ENCODE results near the gene HEXD.
"Not testable (repeated sequence)": the region's sequence is repeated elsewhere in the genome, so short reads cannot be mapped to it uniquely, and the experiment has no call there.

Gene HEXD

DNA sequence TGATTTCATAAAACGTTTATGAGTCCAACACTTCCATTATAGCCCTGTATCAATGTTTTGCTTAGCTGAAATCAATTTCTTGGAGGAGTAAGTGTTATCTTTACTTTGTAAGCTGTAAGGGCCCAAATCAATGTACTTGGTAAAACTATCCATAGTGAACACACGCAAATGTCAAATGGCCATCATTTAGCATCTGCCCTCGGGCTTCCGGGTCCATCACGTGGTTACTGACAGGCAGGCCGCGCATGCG lies 39.7 kb downstream of the HEXD start:
- H3K4me3 ChIP-seq (ENCODE audit: low read depth, low read length) = peak overlapping the region; percentile 80
- DNase-seq (ENCODE audit: low read depth) = no peak
- TF ChIP-seq, protein P1, sequence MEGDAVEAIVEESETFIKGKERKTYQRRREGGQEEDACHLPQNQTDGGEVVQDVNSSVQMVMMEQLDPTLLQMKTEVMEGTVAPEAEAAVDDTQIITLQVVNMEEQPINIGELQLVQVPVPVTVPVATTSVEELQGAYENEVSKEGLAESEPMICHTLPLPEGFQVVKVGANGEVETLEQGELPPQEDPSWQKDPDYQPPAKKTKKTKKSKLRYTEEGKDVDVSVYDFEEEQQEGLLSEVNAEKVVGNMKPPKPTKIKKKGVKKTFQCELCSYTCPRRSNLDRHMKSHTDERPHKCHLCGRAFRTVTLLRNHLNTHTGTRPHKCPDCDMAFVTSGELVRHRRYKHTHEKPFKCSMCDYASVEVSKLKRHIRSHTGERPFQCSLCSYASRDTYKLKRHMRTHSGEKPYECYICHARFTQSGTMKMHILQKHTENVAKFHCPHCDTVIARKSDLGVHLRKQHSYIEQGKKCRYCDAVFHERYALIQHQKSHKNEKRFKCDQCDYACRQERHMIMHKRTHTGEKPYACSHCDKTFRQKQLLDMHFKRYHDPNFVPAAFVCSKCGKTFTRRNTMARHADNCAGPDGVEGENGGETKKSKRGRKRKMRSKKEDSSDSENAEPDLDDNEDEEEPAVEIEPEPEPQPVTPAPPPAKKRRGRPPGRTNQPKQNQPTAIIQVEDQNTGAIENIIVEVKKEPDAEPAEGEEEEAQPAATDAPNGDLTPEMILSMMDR (conservative IDR thresholded peaks at IDR 0.05; ENCODE audit: low read depth, low read length) = no peak

DNA sequence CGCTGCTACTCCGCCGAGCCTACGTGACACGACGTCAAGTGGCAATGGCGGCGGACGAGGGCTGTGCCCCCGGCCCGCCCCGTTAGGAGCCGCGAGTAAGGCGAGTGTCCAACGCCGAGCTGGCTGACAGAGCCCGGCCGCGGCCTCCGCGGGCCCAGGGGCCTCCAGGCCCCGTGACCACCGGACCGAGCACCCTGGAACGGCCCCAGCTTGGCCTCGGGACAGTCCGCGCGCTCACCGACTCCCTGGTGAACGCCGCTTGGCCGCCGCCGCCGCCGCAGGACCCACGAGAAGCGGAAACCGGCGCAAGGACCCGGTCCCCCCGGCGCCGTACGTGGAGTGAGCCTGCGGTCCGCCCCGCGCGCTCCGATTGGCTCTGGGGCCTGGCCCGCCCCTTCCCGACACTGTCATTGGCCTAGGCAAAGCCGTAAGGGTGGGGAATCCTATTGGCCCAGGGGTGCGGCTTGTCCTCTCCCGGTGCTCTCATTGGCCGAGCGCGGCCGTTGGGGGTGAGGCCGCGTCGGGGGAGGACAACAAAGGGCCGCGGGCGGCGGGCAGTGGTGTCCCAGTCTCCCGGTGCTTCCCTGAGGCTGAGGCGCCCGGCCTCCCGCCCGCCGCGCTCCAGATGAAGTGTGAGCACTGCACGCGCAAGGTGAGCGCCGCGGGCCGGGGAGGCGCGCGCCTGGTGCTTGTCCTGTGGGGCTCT lies 40.2 kb downstream of the HEXD start, which contains the start of gene NARF:
TSS of gene NARF (plus strand) at position 563 of the 706 bp plus-strand sequence. CDS start at position 626, 63 bp downstream.
- DNase-seq (ENCODE audit: low read depth) = peak; percentile 99
- TF ChIP-seq, protein P1 (conservative IDR thresholded peaks at IDR 0.05; ENCODE audit: low read depth, low read length) = no peak
- H3K4me3 ChIP-seq (ENCODE audit: low read depth, low read length) = peak within 1 kb of the TSS; percentile 80

DNA sequence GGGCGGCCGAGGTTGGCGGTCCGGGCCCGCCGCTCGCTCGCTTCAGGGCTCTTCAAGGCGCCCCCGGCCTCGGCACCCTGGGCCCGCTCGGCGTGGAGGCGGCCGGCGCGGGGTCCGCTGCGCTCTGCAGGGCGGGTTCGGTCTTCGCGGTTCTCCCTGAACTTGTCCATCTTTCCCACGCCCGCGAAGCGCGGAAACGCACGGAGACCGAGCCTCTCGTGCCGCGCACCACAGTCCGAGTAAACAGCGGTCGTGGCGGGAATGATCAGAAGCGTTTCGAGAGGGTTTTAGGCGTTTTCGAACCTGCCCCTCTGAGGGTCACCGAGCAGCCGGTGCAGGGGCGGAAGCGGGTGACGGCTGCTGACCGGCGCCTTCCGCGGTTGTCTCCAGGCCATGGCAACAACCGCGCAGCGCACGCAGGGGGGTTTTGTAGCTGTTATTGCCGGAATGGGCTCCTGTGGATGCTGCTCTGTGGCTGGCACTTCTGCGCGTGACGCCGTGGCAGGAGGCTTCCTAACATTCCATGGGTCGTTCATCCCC lies 40.8 kb downstream of the HEXD start:
- DNase-seq (ENCODE audit: low read depth) = peak; percentile 62
- H3K4me3 ChIP-seq (ENCODE audit: low read depth, low read length) = peak overlapping the region; percentile 80
- TF ChIP-seq, protein P1 (conservative IDR thresholded peaks at IDR 0.05; ENCODE audit: low read depth, low read length) = no peak

DNA sequence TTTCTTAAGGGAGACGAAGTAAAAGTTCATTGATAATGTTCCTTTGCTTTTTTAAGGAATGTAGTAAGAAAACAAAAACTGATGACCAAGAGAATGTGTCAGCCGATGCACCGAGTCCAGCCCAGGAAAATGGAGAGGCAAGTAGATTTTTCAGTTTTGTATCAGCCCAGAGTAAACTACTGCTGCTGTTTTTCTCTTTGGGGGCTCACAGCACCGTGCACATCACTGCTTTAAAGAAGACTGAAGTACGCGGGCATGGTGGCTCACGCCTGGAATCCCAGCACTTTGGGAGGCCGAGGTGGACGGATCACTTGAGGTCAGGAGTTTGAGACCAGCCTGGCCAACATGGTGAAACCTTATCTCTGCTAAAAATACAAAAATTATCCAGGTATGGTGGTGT lies 41.8 kb downstream of the HEXD start:
- DNase-seq (ENCODE audit: low read depth); H3K4me3 ChIP-seq (ENCODE audit: low read depth, low read length): not testable (repeated sequence)

DNA sequence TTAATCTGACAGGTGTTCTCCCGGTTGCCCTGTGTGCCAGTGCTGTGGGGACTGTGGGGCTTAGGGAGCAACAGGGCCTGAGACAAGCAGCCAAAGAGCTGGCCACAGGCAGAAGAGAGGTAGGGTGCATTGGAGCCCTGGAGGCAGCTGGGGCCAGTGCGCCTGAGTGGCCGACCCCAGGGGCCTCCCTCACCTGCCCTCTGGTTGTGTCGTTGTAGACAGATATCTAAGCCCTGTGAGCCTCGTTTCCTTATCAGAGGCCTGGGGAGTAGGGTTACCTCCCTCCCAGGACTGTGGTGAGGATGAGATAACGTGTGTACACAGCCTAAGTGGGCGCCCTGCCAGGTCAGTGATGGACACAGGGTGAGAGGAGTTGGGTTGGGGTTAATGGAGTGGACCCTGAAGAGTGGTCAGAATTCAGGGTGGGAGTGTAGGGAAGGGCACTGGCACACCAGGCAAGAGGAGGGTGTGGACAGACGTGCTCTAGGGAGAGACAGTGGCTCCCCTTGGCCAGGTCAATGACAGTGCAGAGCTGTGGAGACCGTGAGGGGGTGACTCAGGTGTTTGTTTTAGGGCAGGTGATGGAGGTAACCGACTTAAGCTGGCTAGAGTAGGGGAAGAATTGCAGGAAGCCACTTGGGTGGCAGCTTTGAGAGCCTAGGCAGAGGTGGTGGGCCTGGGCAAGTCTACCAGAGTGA lies 43.8 kb downstream of the HEXD start:
- TF ChIP-seq, protein P1 (conservative IDR thresholded peaks at IDR 0.05; ENCODE audit: low read depth, low read length) = no peak
- no peak for DNase-seq (ENCODE audit: low read depth)
- no peak overlapping the region for H3K4me3 ChIP-seq (ENCODE audit: low read depth, low read length)

DNA sequence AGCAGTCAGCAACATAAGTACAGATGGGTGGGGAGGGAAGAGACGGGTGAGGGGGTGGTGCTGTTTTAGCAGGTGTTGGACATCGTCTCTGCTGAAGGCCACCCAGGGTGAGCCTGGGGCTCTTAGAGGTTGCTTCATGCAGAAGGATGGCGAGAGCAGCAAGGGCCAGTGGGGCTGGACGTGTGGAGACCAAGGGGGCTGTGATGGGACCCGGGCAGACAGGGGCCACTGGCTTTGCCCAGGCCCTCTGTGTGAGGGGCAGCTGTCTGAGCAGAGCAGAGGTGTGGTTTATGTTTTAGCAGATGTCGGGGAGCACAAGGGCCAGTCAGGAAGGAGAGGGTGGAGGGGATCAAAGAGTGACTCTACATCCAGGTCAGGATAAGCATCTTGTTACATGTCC lies 45.2 kb downstream of the HEXD start:
- TF ChIP-seq, protein P1 (conservative IDR thresholded peaks at IDR 0.05; ENCODE audit: low read depth, low read length) = no peak
- no peak for DNase-seq (ENCODE audit: low read depth)
- H3K4me3 ChIP-seq (ENCODE audit: low read depth, low read length) = no peak overlapping the region

DNA sequence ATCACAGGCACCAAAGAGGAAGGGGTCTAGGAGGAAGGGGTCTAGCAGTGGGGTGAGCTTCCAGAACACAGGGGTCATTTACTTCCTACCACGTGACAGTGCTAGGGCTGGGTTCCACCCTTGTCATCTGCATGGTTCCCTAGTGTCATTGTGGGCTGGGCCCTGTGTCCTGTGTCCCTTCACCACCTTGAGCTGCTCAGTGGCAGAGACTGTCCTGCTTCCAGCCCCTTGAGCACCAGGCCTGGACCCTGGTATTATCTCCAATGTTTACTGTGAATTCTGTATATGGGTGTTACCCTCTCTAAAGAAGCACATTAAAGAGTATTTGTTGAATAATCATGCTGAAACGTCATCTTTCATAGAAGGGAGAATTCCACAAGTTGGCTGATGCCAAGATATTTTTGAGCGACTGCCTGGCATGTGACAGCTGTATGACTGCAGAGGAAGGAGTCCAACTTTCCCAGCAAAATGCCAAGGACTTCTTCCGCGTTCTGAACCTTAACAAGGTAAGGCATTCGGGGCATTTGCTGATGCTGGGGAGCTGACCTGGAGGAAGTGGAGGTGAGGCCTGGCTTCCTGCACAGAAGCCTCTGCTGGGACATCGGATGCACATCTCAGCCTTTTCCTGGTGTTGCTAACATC lies 45.9 kb downstream of the HEXD start:
- H3K4me3 ChIP-seq (ENCODE audit: low read depth, low read length) = no peak overlapping the region
- TF ChIP-seq, protein P1 (conservative IDR thresholded peaks at IDR 0.05; ENCODE audit: low read depth, low read length) = no peak
- DNase-seq (ENCODE audit: low read depth) = no peak

Measured in choroid plexus epithelial cell (primary cell).